Tibial nerve (tissue), 4 donors: ENCODE measurements around the gene GALK1. TPM values are rescaled to one million over a fixed set of nuclear protein-coding genes. Genes with fewer than 3 reads are reported as not detected.

ENCODE experiments used
- DNase-seq, 2 donors: peaks; one replicate each; pipeline ENCODE4 v3.0.0-alpha.2; 2019; ENCODE audit warnings: low spot score in 2 of 2
- H3K27ac ChIP-seq, 4 donors: fragments of 200-600 bp; sonication (generic) in 3 of 4; one replicate each; pipeline ENCODE4 v1.5.1; 2017 to 2019; ENCODE audit warnings: mild to moderate bottlenecking in 1 of 4
- H3K27me3 ChIP-seq, 2 donors: fragments of 200-600 bp; sonication (generic) in 1 of 2; one replicate each; pipeline versions ENCODE4 v1.5.1 to v1.6.0; 2017 to 2019
- H3K36me3 ChIP-seq, 3 donors: fragments of 200-600 bp; sonication (generic); one replicate each; pipeline ENCODE4 v1.5.1; 2018 to 2019
- H3K4me1 ChIP-seq, 4 donors: fragments of 200-600 bp; sonication (generic) in 3 of 4; one replicate each; pipeline ENCODE4 v1.5.1; 2017 to 2019
- H3K4me3 ChIP-seq, 4 donors: fragments of 200-600 bp; sonication (generic) in 3 of 4; one replicate each; pipeline ENCODE4 v1.5.1; 2017 to 2019; ENCODE audit warnings: mild to moderate bottlenecking in 1 of 4, moderate library complexity in 1 of 4
- H3K9me3 ChIP-seq, 4 donors: fragments of 200-600 bp; sonication (generic) in 3 of 4; one replicate each; pipeline ENCODE4 v1.5.1; 2017 to 2019
- CTCF ChIP-seq, 5 experiments: fragments of 200-600 bp in 3 of 5; fragments of 450-650 bp in 2 of 5; sonication (generic) in 3 of 5; IDR thresholded peaks; one replicate each; pipeline ENCODE4 v1.5.1; 2016 to 2019; ENCODE audit warnings: antibody characterized with exemption in 5 of 5, mild to moderate bottlenecking in 3 of 5, moderate library complexity in 2 of 5
- EP300 ChIP-seq, 2 donors: sonication (generic); formaldehyde crosslinking; IDR thresholded peaks; one replicate each; pipeline ENCODE4 v1.6.1; 2017; ENCODE audit warnings: antibody characterized with exemption in 2 of 2, mild to moderate bottlenecking in 1 of 2
- POLR2A ChIP-seq, 2 donors: fragments of 450-650 bp; IDR thresholded peaks; one replicate each; pipeline ENCODE4 v1.6.1; 2017; ENCODE audit warnings: antibody characterized with exemption in 2 of 2, mild to moderate bottlenecking in 2 of 2, moderate library complexity in 2 of 2
- WGBS, 2 donors: methylation state at CpG; one replicate each; pipeline ENCODE4 v1.1.5; 2018; 5-methylcytosine and 5-hydroxymethylcytosine counted together
- total RNA-seq, 4 donors: library from RNA; depleted of rRNA; stranded (reverse); fragments of >200 nt; gene quantifications; one replicate each; pipeline ENCODE4 v1.1.0, GENCODE V29; 2016

GALK1 gene
- total RNA-seq, 4 donors from 2014 or later: 54.5 to 57.5 (median 55.6) TPM

GRCh38 chr17:75720656-75721462 lies 44.1 kb downstream of the GALK1 start, which contains the start of gene ITGB4:
Gene ITGB4 (plus strand): TSS chr17:75721459. CDS start chr17:75724704, 3,245 bp downstream.
- peak in 1 of 2 donors; percentile 50 for DNase-seq
- H3K9me3 ChIP-seq: no peaks in the 10 kb centered on the region
- 2 to 3% methylated on average over 12 to 61 of the region's 70 CpGs for WGBS, 2 donors
- H3K4me3 ChIP-seq: peak within 1 kb of the TSS; percentile 57 to 84 (median 74)
- TF ChIP-seq CTCF (IDR thresholded peaks at IDR 0.05) (peak in 1 of 5 experiments; percentile 11), EP300 (IDR thresholded peaks at IDR 0.05) (peak in 1 of 2 donors; percentile 78), POLR2A (IDR thresholded peaks at IDR 0.05) (peak; percentile 51 to 64)
- peaks cover 0 to 63% (median 23%) of the 10 kb centered on the region in 4 donors for H3K4me1 ChIP-seq
- peak within 1 kb of the TSS; percentile 89 to 98 (median 95) for H3K27ac ChIP-seq
- peaks cover 0 to 26% of the 10 kb centered on the region in 2 donors for H3K27me3 ChIP-seq
- H3K36me3 ChIP-seq: peaks cover 0 to 21% (median 0%) of the 10 kb centered on the region in 3 donors

- Histone ChIP-seq H3K9me3 (no peaks in the 10 kb centered on the region), H3K27me3 (peaks cover 0 to 26% of the 10 kb centered on the region in 2 donors), H3K4me1 (peaks cover 0 to 53% (median 23%) of the 10 kb centered on the region in 4 donors), H3K4me3 (no peak overlapping the region), H3K27ac (peak overlapping the region; percentile 89 to 98 (median 95)), H3K36me3 (peaks cover 0 to 10% (median 0%) of the 10 kb centered on the region in 3 donors)
- 88 to 95% methylated on average over 2 of the region's 2 CpGs for WGBS, 2 donors
- DNase-seq: no peak
- TF ChIP-seq EP300 (IDR thresholded peaks at IDR 0.05) (no peak), POLR2A (IDR thresholded peaks at IDR 0.05) (no peak), CTCF (IDR thresholded peaks at IDR 0.05) (no peak)
These were observed 45.3 kb downstream of the GALK1 start for GRCh38 chr17:75719732-75720131.

GRCh38 chr17:75712446-75712845 lies 52.5 kb downstream of the GALK1 start:
- Histone ChIP-seq H3K9me3 (no peaks in the 10 kb centered on the region), H3K36me3 (peaks cover 0 to 17% (median 0%) of the 10 kb centered on the region in 3 donors), H3K27ac (no peak overlapping the region), H3K27me3 (no peaks in the 10 kb centered on the region), H3K4me1 (peaks cover 0 to 10% (median 0%) of the 10 kb centered on the region in 4 donors), H3K4me3 (no peak overlapping the region)
- no peak for TF ChIP-seq CTCF (IDR thresholded peaks at IDR 0.05)
- TF ChIP-seq POLR2A (IDR thresholded peaks at IDR 0.05): no peak
- no peak for TF ChIP-seq EP300 (IDR thresholded peaks at IDR 0.05)
- WGBS, 2 donors: 61 to 72% methylated on average over 2 of the region's 2 CpGs
- DNase-seq: no peak

Other genes with a start within 250 kb of the GALK1 start
- gene CASKIN2, start 249.7 kb downstream of the GALK1 start, total RNA-seq: 10 to 100 TPM; 36.0 to 59.0 (median 51.3) TPM
- gene TSEN54, start 248.7 kb downstream of the GALK1 start, total RNA-seq: 10 to 100 TPM; 43.3 to 84.6 (median 53.0) TPM
- gene LLGL2, start 239.5 kb downstream of the GALK1 start, total RNA-seq: 10 to 100 TPM in 1 of 4 donors, 1 to 10 TPM in 3; 8.4 to 18.4 (median 8.8) TPM
- gene MYO15B, start 177.4 kb downstream of the GALK1 start, total RNA-seq: 100 to 1,000 TPM; 150 to 327 (median 278) TPM
- gene SMIM5, start 131.8 kb downstream of the GALK1 start, total RNA-seq: 10 to 100 TPM; 17.3 to 41.1 (median 25.0) TPM
- gene RECQL5, start 98.0 kb downstream of the GALK1 start, total RNA-seq: 10 to 100 TPM; 23.2 to 51.9 (median 34.7) TPM
- gene SAP30BP, start 97.9 kb downstream of the GALK1 start, total RNA-seq: 100 to 1,000 TPM in 2 of 4 donors, 10 to 100 TPM in 2; 63.9 to 119 (median 95.3) TPM
- gene ITGB4, start 43.7 kb downstream of the GALK1 start, total RNA-seq: 100 to 1,000 TPM; 211 to 335 (median 233) TPM
- 10 to 100 TPM; 30.2 to 53.4 (median 36.2) TPM for gene UNK, start 19.6 kb upstream of the GALK1 start, total RNA-seq
- gene UNC13D, start 79.2 kb upstream of the GALK1 start, total RNA-seq: 10 to 100 TPM; 10.5 to 53.1 (median 22.6) TPM
- 10 to 100 TPM; 63.5 to 79.7 (median 71.0) TPM for gene WBP2, start 90.1 kb upstream of the GALK1 start, total RNA-seq
- 10 to 100 TPM; 47.4 to 79.0 (median 57.0) TPM for gene TRIM47, start 113.4 kb upstream of the GALK1 start, total RNA-seq
- gene TRIM65, start 131.8 kb upstream of the GALK1 start, total RNA-seq: 10 to 100 TPM; 40.2 to 68.1 (median 41.5) TPM
- 100 to 1,000 TPM in 1 of 4 donors, 10 to 100 TPM in 3; 56.8 to 118 (median 76.2) TPM for gene MRPL38, start 139.7 kb upstream of the GALK1 start, total RNA-seq
- gene FBF1, start 175.8 kb upstream of the GALK1 start, total RNA-seq: 10 to 100 TPM; 19.9 to 32.4 (median 25.7) TPM
- 10 to 100 TPM; 33.7 to 44.4 (median 39.1) TPM for gene ACOX1, start 214.0 kb upstream of the GALK1 start, total RNA-seq
- 10 to 100 TPM in 2 of 4 donors, 1 to 10 TPM in 2; 8.6 to 22.2 (median 11.5) TPM for gene TEN1, start 214.0 kb upstream of the GALK1 start, total RNA-seq
- gene CDK3, start 235.7 kb upstream of the GALK1 start, total RNA-seq: 10 to 100 TPM in 1 of 4 donors, 1 to 10 TPM in 3; 3.8 to 12.3 (median 5.9) TPM